Endothelial cell (in vitro differentiated cells): ENCODE data around the gene SFXN1. TPM values are rescaled to one million over a fixed set of nuclear protein-coding genes. Genes with fewer than 3 reads are reported as not detected.

Source experiments
- DNase-seq: peaks from one replicate; pipeline ENCODE4 v3.0.0; 2021; ENCODE audit warnings: low spot score
- H3K27ac Mint-ChIP-seq: one replicate; pipeline ENCODE4 v1.8.0; 2021; ENCODE audit warnings: mixed read lengths, inconsistent platforms; ENCODE audit not compliant: unreplicated experiment
- H3K27me3 Mint-ChIP-seq: one replicate; pipeline ENCODE4 v1.8.0; 2021; ENCODE audit warnings: mild to moderate bottlenecking, moderate library complexity, mixed read lengths, inconsistent platforms; ENCODE audit not compliant: unreplicated experiment
- H3K36me3 Mint-ChIP-seq: one replicate; pipeline ENCODE4 v1.8.0; 2021; ENCODE audit warnings: mild to moderate bottlenecking, low read depth, mixed read lengths, inconsistent platforms; ENCODE audit not compliant: unreplicated experiment
- H3K4me1 Mint-ChIP-seq: one replicate; pipeline ENCODE4 v1.8.0; 2021; ENCODE audit warnings: mild to moderate bottlenecking, mixed read lengths, inconsistent platforms; ENCODE audit not compliant: unreplicated experiment
- H3K4me3 Mint-ChIP-seq: one replicate; pipeline ENCODE4 v1.8.0; 2021; ENCODE audit warnings: mild to moderate bottlenecking, mixed read lengths, inconsistent platforms; ENCODE audit not compliant: unreplicated experiment
- H3K9me3 Mint-ChIP-seq: one replicate; pipeline ENCODE4 v1.8.0; 2021; ENCODE audit warnings: mixed read lengths, inconsistent platforms; ENCODE audit not compliant: unreplicated experiment
- total RNA-seq: library from RNA; stranded (reverse); fragmentation: NEBNext Ultra II Directional; extraction: Animal tissue kit (Norgen Biotek cat#: 25700); gene quantifications from one replicate; pipeline ENCODE4 v1.2.1, GENCODE V29; 2021; ENCODE audit not compliant: unreplicated experiment
- TF ChIP-seq, protein P1 (sequence below): fragments of 200-600 bp; sonication (generic); IDR thresholded peaks from one replicate; pipeline ENCODE4 v1.5.0; 2021; ENCODE audit warnings: antibody characterized with exemption; ENCODE audit not compliant: unreplicated experiment

Gene SFXN1
- total RNA-seq, 1 donor from 2014 or later, result 53.9 TPM

GRCh38 chr5:175460126-175460525, 18.2 kb upstream of the SFXN1 start:
- H3K27ac Mint-ChIP-seq, result no peak overlapping the region
- no peak for DNase-seq
- TF ChIP-seq, protein P1, sequence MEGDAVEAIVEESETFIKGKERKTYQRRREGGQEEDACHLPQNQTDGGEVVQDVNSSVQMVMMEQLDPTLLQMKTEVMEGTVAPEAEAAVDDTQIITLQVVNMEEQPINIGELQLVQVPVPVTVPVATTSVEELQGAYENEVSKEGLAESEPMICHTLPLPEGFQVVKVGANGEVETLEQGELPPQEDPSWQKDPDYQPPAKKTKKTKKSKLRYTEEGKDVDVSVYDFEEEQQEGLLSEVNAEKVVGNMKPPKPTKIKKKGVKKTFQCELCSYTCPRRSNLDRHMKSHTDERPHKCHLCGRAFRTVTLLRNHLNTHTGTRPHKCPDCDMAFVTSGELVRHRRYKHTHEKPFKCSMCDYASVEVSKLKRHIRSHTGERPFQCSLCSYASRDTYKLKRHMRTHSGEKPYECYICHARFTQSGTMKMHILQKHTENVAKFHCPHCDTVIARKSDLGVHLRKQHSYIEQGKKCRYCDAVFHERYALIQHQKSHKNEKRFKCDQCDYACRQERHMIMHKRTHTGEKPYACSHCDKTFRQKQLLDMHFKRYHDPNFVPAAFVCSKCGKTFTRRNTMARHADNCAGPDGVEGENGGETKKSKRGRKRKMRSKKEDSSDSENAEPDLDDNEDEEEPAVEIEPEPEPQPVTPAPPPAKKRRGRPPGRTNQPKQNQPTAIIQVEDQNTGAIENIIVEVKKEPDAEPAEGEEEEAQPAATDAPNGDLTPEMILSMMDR, result peak; percentile 37
- no peaks in the 10 kb centered on the region for H3K9me3 Mint-ChIP-seq
- no peaks in the 10 kb centered on the region for H3K36me3 Mint-ChIP-seq
- no peaks in the 10 kb centered on the region for H3K27me3 Mint-ChIP-seq
- H3K4me3 Mint-ChIP-seq, result no peak overlapping the region
- peaks cover 3% of the 10 kb centered on the region for H3K4me1 Mint-ChIP-seq

DNA sequence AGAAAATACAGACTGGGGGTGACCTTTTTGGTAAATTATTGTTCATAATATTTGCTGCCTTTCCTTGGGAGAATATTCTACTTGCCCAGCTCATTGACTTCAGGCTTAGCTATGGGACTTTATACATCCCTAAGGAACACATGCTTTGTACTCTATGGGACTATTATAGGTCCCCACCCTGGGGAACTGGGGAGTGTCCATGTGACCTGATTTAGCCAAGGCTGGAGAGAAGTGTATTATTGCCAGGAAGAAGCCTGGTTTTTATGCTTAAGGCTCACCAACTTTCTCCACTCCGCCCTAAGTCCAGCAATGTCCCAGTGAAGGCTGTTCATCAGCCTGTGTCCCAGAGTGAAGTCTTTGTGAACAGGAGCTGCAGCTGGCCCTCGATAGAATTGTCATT, 17.8 kb upstream of the SFXN1 start:
- TF ChIP-seq, protein P1, result no peak
- no peak for DNase-seq
- Mint-ChIP-seq H3K4me3 (no peak overlapping the region), H3K27ac (no peak overlapping the region), H3K9me3 (no peaks in the 10 kb centered on the region), H3K4me1 (peaks cover 3% of the 10 kb centered on the region), H3K36me3 (no peaks in the 10 kb centered on the region), H3K27me3 (no peaks in the 10 kb centered on the region)

GRCh38 chr5:175461370-175461769, 17.0 kb upstream of the SFXN1 start:
- peaks cover 3% of the 10 kb centered on the region for H3K4me1 Mint-ChIP-seq
- TF ChIP-seq, protein P1, result no peak

GRCh38 chr5:175463641-175464040, 14.7 kb upstream of the SFXN1 start:
- no peaks in the 10 kb centered on the region for H3K9me3 Mint-ChIP-seq
- no peak overlapping the region for H3K27ac Mint-ChIP-seq
- no peak for DNase-seq
- H3K4me3 Mint-ChIP-seq, result no peak overlapping the region
- peaks cover 3% of the 10 kb centered on the region for H3K4me1 Mint-ChIP-seq
- H3K36me3 Mint-ChIP-seq, result no peaks in the 10 kb centered on the region
- TF ChIP-seq, protein P1, result no peak
- H3K27me3 Mint-ChIP-seq, result no peaks in the 10 kb centered on the region

More at GRCh38 chr5:175461370-175461769, 17.0 kb upstream of the SFXN1 start:
- Mint-ChIP-seq H3K9me3 (no peaks in the 10 kb centered on the region), H3K36me3 (no peaks in the 10 kb centered on the region), H3K4me3 (no peak overlapping the region), H3K27me3 (no peaks in the 10 kb centered on the region), H3K27ac (no peak overlapping the region)
- no peak for DNase-seq

- no peaks in the 10 kb centered on the region for H3K27me3 Mint-ChIP-seq
- H3K4me3 Mint-ChIP-seq, result no peak overlapping the region
- no peaks in the 10 kb centered on the region for H3K36me3 Mint-ChIP-seq
- H3K4me1 Mint-ChIP-seq, result peaks cover 3% of the 10 kb centered on the region
- TF ChIP-seq, protein P1, result peak; percentile 71
- H3K27ac Mint-ChIP-seq, result no peak overlapping the region
- DNase-seq, result peak; percentile 80
- no peaks in the 10 kb centered on the region for H3K9me3 Mint-ChIP-seq
Observed at GRCh38 chr5:175464074-175464941, 14.1 kb upstream of the SFXN1 start.
